IMR-90 (cell line): ENCODE results near the gene ATG7. TPM values are rescaled to one million over a fixed set of nuclear protein-coding genes. Genes with fewer than 3 reads are reported as not detected.

Experiments
- ATAC-seq: fragments of 200-7000 bp; cut with Tn5 transposase; 2 replicates; pipeline ENCODE4 v1.9.1; 2020; ENCODE audit warnings: low read depth, mild to moderate bottlenecking, moderate library complexity
- BruUV-seq: library from RNA; stranded (reverse); fragments of 400-500 nt; replicated peaks from 2 replicates; lab custom pipeline; 2021; lab: Mats Ljungman, UMichigan
- CTCF ChIA-PET: fragments of 300-600 bp; formaldehyde crosslinking; extraction: SDS; loops from one replicate; lab custom pipeline; 2021; ENCODE audit warnings: antibody characterized with exemption; lab: Yijun Ruan, JAX
- POLR2A ChIA-PET: fragments of 300-600 bp; sonication (Branson Sonifier 250); formaldehyde crosslinking; loops from one replicate; lab custom pipeline; 2022; ENCODE audit warnings: antibody characterized with exemption; ENCODE audit not compliant: unreplicated experiment; lab: Charles Lee
- DNase-seq: peaks from one replicate; pipeline ENCODE4 v3.0.0; 2013
- H2AFZ ChIP-seq: replicated peaks from 2 replicates; pipeline ENCODE3; 2013; ENCODE audit warnings: low read length, mild to moderate bottlenecking; ENCODE audit not compliant: poor library complexity
- H2AK5ac ChIP-seq: 2 replicates; pipeline ENCODE4 v1.6.1; 2013; ENCODE audit warnings: low read depth, low read length, inconsistent platforms
- H2AK9ac ChIP-seq: replicated peaks from 2 replicates; pipeline ENCODE3; 2013; ENCODE audit warnings: mild to moderate bottlenecking, low read depth, low read length, moderate library complexity; ENCODE audit not compliant: poor library complexity
- H2BK120ac ChIP-seq: 2 replicates; pipeline ENCODE4 v1.6.1; 2013; ENCODE audit warnings: low read depth, low read length, inconsistent platforms
- H2BK15ac ChIP-seq: 3 replicates; pipeline ENCODE4 v1.6.1; 2013; ENCODE audit warnings: low read depth, low read length, inconsistent platforms
- H2BK20ac ChIP-seq: 2 replicates; pipeline ENCODE4 v1.6.1; 2013; ENCODE audit warnings: low read depth, mild to moderate bottlenecking, inconsistent platforms, low read length, moderate library complexity
- H2BK5ac ChIP-seq: 2 replicates; pipeline ENCODE4 v1.6.1; 2013; ENCODE audit warnings: mild to moderate bottlenecking, low read depth, low read length, inconsistent platforms; ENCODE audit not compliant: poor library complexity, severe bottlenecking
- H3K14ac ChIP-seq: replicated peaks from 2 replicates; pipeline ENCODE4 v1.6.1; 2013; ENCODE audit warnings: low read depth, low read length, inconsistent platforms
- H3K18ac ChIP-seq: 2 replicates; pipeline ENCODE4 v1.6.1; 2013; ENCODE audit warnings: low read depth, low read length, control low read depth
- H3K23ac ChIP-seq: 2 replicates; pipeline ENCODE4 v1.6.1; 2013; ENCODE audit warnings: low read depth, low read length, inconsistent platforms
- H3K27ac ChIP-seq: 2 replicates; pipeline ENCODE4 v1.5.1; 2013; ENCODE audit warnings: mild to moderate bottlenecking, control low read depth, low read length; ENCODE audit not compliant: insufficient read depth
- H3K27me3 ChIP-seq: 2 replicates; pipeline ENCODE4 v1.6.1; 2013; ENCODE audit warnings: low read length; ENCODE audit not compliant: control insufficient read depth, insufficient read depth
- H3K36me3 ChIP-seq: 2 replicates; pipeline ENCODE4 v1.6.1; 2013; ENCODE audit warnings: low read length, mixed read lengths; ENCODE audit not compliant: control insufficient read depth, insufficient read depth
- H3K4ac ChIP-seq: 2 replicates; pipeline ENCODE4 v1.6.1; 2013; ENCODE audit warnings: low read depth, low read length, inconsistent platforms
- H3K4me1 ChIP-seq: 2 replicates; pipeline ENCODE4 v1.6.1; 2013; ENCODE audit warnings: low read length, mixed read lengths; ENCODE audit not compliant: control insufficient read depth, insufficient read depth
- H3K4me2 ChIP-seq: 2 replicates; pipeline ENCODE4 v1.6.1; 2013; ENCODE audit warnings: low read depth, mild to moderate bottlenecking, control low read depth, low read length, moderate library complexity
- H3K4me3 ChIP-seq: 2 replicates; pipeline ENCODE4 v1.5.1; 2013; ENCODE audit warnings: low read depth, mild to moderate bottlenecking, control low read depth, low read length, moderate library complexity; ENCODE audit not compliant: insufficient read depth
- H3K56ac ChIP-seq: 2 replicates; pipeline ENCODE4 v1.6.1; 2013; ENCODE audit warnings: low read length, inconsistent platforms; ENCODE audit not compliant: insufficient read depth; ENCODE audit errors: extremely low read depth
- H3K79me1 ChIP-seq, 2 experiments: 2 replicates each; pipeline ENCODE4 v1.6.1; 2013; ENCODE audit warnings: low read length in 2 of 2, inconsistent platforms in 1 of 2, low read depth in 1 of 2
- H3K9ac ChIP-seq: 2 replicates; pipeline ENCODE4 v1.6.1; 2013; ENCODE audit warnings: low read depth, low read length, control low read depth
- H3K9me1 ChIP-seq: 2 replicates; pipeline ENCODE4 v1.6.1; 2013; ENCODE audit warnings: low read length, inconsistent platforms; ENCODE audit not compliant: insufficient read depth
- H3K9me3 ChIP-seq: 2 replicates; pipeline ENCODE4 v1.6.1; 2013; ENCODE audit warnings: low read length; ENCODE audit not compliant: control insufficient read depth, insufficient read depth
- H4K20me1 ChIP-seq: 2 replicates; pipeline ENCODE4 v1.6.1; 2013; ENCODE audit warnings: low read length, inconsistent platforms; ENCODE audit not compliant: insufficient read depth
- H4K5ac ChIP-seq: 2 replicates; pipeline ENCODE4 v1.6.1; 2013; ENCODE audit warnings: mild to moderate bottlenecking, low read depth, low read length, control low read depth
- H4K8ac ChIP-seq, 2 experiments: 2 replicates each; pipeline ENCODE4 v1.6.1; 2013; ENCODE audit warnings: low read depth in 2 of 2, low read length in 2 of 2, control low read depth in 1 of 2, inconsistent platforms in 1 of 2
- H4K91ac ChIP-seq: 2 replicates; pipeline ENCODE4 v1.6.1; 2013; ENCODE audit warnings: low read depth, low read length, inconsistent platforms; ENCODE audit not compliant: insufficient read depth
- BHLHE40 ChIP-seq: fragments of 150-350 bp; IDR thresholded peaks from 2 replicates; pipeline ENCODE4 v1.6.1; 2016; ENCODE audit warnings: mild to moderate bottlenecking, low read depth, low read length
- CEBPB ChIP-seq: IDR thresholded peaks from 2 replicates; pipeline ENCODE4 v1.6.1; 2012; ENCODE audit warnings: low read depth, low read length, improper control_type of control experiment
- CHD1 ChIP-seq: IDR thresholded peaks from 2 replicates; pipeline ENCODE4 v1.6.1; 2012; ENCODE audit warnings: low read depth, low read length, improper control_type of control experiment
- ELK1 ChIP-seq: fragments of 150-350 bp; IDR thresholded peaks from 2 replicates; pipeline ENCODE4 v1.6.1; 2016; ENCODE audit warnings: low read depth, mild to moderate bottlenecking, low read length, moderate library complexity, borderline replicate concordance
- FOS ChIP-seq: fragments of 150-350 bp; IDR thresholded peaks from 2 replicates; pipeline ENCODE4 v1.6.1; 2016; ENCODE audit warnings: low read depth, low read length
- MAFK ChIP-seq: IDR thresholded peaks from 2 replicates; pipeline ENCODE4 v1.6.1; 2012; ENCODE audit warnings: low read depth, low read length, improper control_type of control experiment
- MAZ ChIP-seq: IDR thresholded peaks from 2 replicates; pipeline ENCODE4 v1.6.1; 2012; ENCODE audit warnings: low read depth, mild to moderate bottlenecking, low read length, improper control_type of control experiment, moderate library complexity, borderline replicate concordance
- MXI1 ChIP-seq: IDR thresholded peaks from 2 replicates; pipeline ENCODE4 v1.6.1; 2012; ENCODE audit warnings: low read depth, mild to moderate bottlenecking, low read length, moderate library complexity, borderline replicate concordance
- NFE2L2 ChIP-seq: fragments of 150-350 bp; IDR thresholded peaks from 2 replicates; pipeline ENCODE4 v1.6.1; 2016; ENCODE audit warnings: low read depth, mild to moderate bottlenecking, low read length
- POLR2A ChIP-seq: IDR thresholded peaks from 2 replicates; pipeline ENCODE4 v1.6.1; 2012; ENCODE audit warnings: mild to moderate bottlenecking, low read depth, low read length
- RAD21 ChIP-seq: IDR thresholded peaks from 2 replicates; pipeline ENCODE4 v1.6.1; 2012; ENCODE audit warnings: low read length, improper control_type of control experiment
- RCOR1 ChIP-seq: IDR thresholded peaks from 2 replicates; pipeline ENCODE4 v1.6.1; 2012; ENCODE audit warnings: mild to moderate bottlenecking, low read length, improper control_type of control experiment; ENCODE audit not compliant: insufficient replicate concordance
- RFX5 ChIP-seq: IDR thresholded peaks from 2 replicates; pipeline ENCODE4 v1.8.0; 2012; ENCODE audit warnings: low read depth, mild to moderate bottlenecking, low read length, moderate library complexity
- SMC3 ChIP-seq: fragments of 150-350 bp; IDR thresholded peaks from 2 replicates; pipeline ENCODE4 v1.6.1; 2016; ENCODE audit warnings: low read depth, mild to moderate bottlenecking, antibody characterized with exemption, low read length, moderate library complexity
- USF2 ChIP-seq: fragments of 150-350 bp; IDR thresholded peaks from 2 replicates; pipeline ENCODE4 v1.6.1; 2017; ENCODE audit warnings: mild to moderate bottlenecking, antibody characterized with exemption, low read length, low read depth
- WGBS, 2 experiments: methylation state at CpG; one replicate each; pipeline versions ENCODE4 v1.1.5 to v1.1.7; 2013; ENCODE audit warnings: missing lambda C conversion rate in 2 of 2; ENCODE audit not compliant: insufficient read length in 1 of 2; ENCODE audit errors: extremely low coverage in 2 of 2; 5-methylcytosine and 5-hydroxymethylcytosine counted together
- dilution Hi-C: fragments of 300-500 bp; cut with HindIII; formaldehyde crosslinking; loops from one replicate; pipeline ENCODE4 v1.14.3; 2018; ENCODE audit warnings: low sequenced_read_pairs; ENCODE audit not compliant: unreplicated experiment
- in situ Hi-C: fragments of 300-500 bp; cut with MboI; formaldehyde crosslinking; loops from 3 replicates; pipeline ENCODE4 v1.14.3; 2019; ENCODE audit warnings: low sequenced_read_pairs, inconsistent platforms, mixed read lengths
- intact Hi-C: fragments of 100-400 bp; cut with micrococcal nuclease; formaldehyde crosslinking; loops from 2 replicates; pipeline ENCODE4 v1.10.0; 2022
- polyA plus RNA-seq, 3 experiments: library from polyadenylated mRNA; depleted of rRNA; stranded (reverse); fragments of >200 nt; gene quantifications; 2 replicates each; pipeline ENCODE4 v1.2.3, GENCODE V29; 2012; ENCODE audit warnings: low replicate concordance in 1 of 3
- total RNA-seq: library from RNA; depleted of rRNA; stranded (reverse); fragments of >200 nt; gene quantifications from 2 replicates; pipeline ENCODE4 v1.2.3, GENCODE V29; 2012
- TF ChIP-seq, protein P1 (sequence below): conservative IDR thresholded peaks from 2 replicates; pipeline ENCODE4 v1.5.1; 2012; ENCODE audit warnings: mild to moderate bottlenecking, low read depth, low read length, improper control_type of control experiment

Gene ATG7
- total and polyA plus RNA-seq, 2 of the 4 experiments (the other 2 are of a cell fraction), result 15.6 to 51.4 TPM

GRCh38 chr3:11463591-11463990 is 191.4 kb downstream of the ATG7 start:
- H3K9me3 ChIP-seq, result no peaks in the 10 kb centered on the region
- POLR2A ChIA-PET, result no interaction called here
- TF ChIP-seq MAFK, result no peak
- TF ChIP-seq ELK1, result no peak
- TF ChIP-seq CHD1, result no peak
- TF ChIP-seq RFX5, result no peak
- no peak for TF ChIP-seq SMC3
- TF ChIP-seq CEBPB, result no peak
- no peak for TF ChIP-seq RCOR1
- no peak for TF ChIP-seq POLR2A
- no peak for TF ChIP-seq MXI1
- TF ChIP-seq RAD21, result no peak
- no peak for TF ChIP-seq FOS
- no peak for TF ChIP-seq BHLHE40
- TF ChIP-seq, protein P1, sequence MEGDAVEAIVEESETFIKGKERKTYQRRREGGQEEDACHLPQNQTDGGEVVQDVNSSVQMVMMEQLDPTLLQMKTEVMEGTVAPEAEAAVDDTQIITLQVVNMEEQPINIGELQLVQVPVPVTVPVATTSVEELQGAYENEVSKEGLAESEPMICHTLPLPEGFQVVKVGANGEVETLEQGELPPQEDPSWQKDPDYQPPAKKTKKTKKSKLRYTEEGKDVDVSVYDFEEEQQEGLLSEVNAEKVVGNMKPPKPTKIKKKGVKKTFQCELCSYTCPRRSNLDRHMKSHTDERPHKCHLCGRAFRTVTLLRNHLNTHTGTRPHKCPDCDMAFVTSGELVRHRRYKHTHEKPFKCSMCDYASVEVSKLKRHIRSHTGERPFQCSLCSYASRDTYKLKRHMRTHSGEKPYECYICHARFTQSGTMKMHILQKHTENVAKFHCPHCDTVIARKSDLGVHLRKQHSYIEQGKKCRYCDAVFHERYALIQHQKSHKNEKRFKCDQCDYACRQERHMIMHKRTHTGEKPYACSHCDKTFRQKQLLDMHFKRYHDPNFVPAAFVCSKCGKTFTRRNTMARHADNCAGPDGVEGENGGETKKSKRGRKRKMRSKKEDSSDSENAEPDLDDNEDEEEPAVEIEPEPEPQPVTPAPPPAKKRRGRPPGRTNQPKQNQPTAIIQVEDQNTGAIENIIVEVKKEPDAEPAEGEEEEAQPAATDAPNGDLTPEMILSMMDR, result no peak
- TF ChIP-seq NFE2L2, result no peak
- TF ChIP-seq MAZ, result no peak
- TF ChIP-seq USF2, result no peak
- 71% methylated on average over 1 of the region's 2 CpGs; no CpG with 5 or more reads in 1 of the 2 experiments for WGBS, 2 experiments
- no peaks in the 10 kb centered on the region for H4K20me1 ChIP-seq
- H3K4me1 ChIP-seq, result peaks cover 4% of the 10 kb centered on the region
- in situ Hi-C loops, result no loop called here
- H2AK5ac ChIP-seq, result no peak overlapping the region
- dilution Hi-C loops, result no loop called here
- no peak overlapping the region for H2AFZ ChIP-seq
- peaks cover 5% of the 10 kb centered on the region; the same call in 1 of the 2 replicates for H3K36me3 ChIP-seq
- no peak overlapping the region for H3K56ac ChIP-seq
- no peaks in the 10 kb centered on the region for H3K27me3 ChIP-seq
- no peak overlapping the region; the same call in 1 of the 2 replicates for H3K18ac ChIP-seq
- intact Hi-C loops, result no loop called here
- no peak overlapping the region for H2BK5ac ChIP-seq
- no peak overlapping the region for H2AK9ac ChIP-seq
- ATAC-seq (no peak), DNase-seq (no peak)
- H3K9me1 ChIP-seq, result no peaks in the 10 kb centered on the region; the same call in none of the 2 replicates
- H3K27ac ChIP-seq, result no peak overlapping the region
- no peak overlapping the region for H2BK120ac ChIP-seq
- H3K9ac ChIP-seq, result no peak overlapping the region
- no peak overlapping the region for H4K5ac ChIP-seq
- no peak overlapping the region for H3K4ac ChIP-seq
- BruUV-seq, result no TSS peak
- peaks cover 0 to 23% of the 10 kb centered on the region in 2 experiments; a peak in 3 of 4 replicates for H3K79me1 ChIP-seq
- no peak overlapping the region for H2BK15ac ChIP-seq
- H2BK20ac ChIP-seq, result no peak overlapping the region
- no peak overlapping the region for H3K4me2 ChIP-seq
- no peak overlapping the region for H3K23ac ChIP-seq
- H3K14ac ChIP-seq, result no peak overlapping the region
- no peak overlapping the region for H4K91ac ChIP-seq
- no peak overlapping the region for H4K8ac ChIP-seq
- H3K4me3 ChIP-seq, result no peak overlapping the region
- CTCF ChIA-PET, result no interaction called here
